ENCODE measurements around the gene STAB1. TPM values are rescaled to one million over a fixed set of nuclear protein-coding genes. Genes with fewer than 3 reads are reported as not detected.

STAB1 gene
- total and polyA plus RNA-seq, 2 experiments from 2014 or later: 3.0 to 4.6 TPM

GRCh38 chr3:52516509-52517195 lies 21.5 kb downstream of the STAB1 start:
- no peaks in the 10 kb centered on the region for H3K79me2 ChIP-seq
- no peaks in the 10 kb centered on the region for H3K36me3 ChIP-seq (replicated peaks; ENCODE audit: insufficient read depth, low read depth)
- no peaks in the 10 kb centered on the region for H3K4me1 ChIP-seq (ENCODE audit: insufficient read depth)
- H2AFZ ChIP-seq: no peak overlapping the region
- H3K27ac ChIP-seq: no peak overlapping the region
- DNase-seq (ENCODE audit: low spot score): no peak
- TF ChIP-seq EZH2 (IDR thresholded peaks at IDR 0.05; ENCODE audit: borderline replicate concordance) (no peak), EZH2phosphoT487 (IDR thresholded peaks at IDR 0.05; ENCODE audit: low read depth, severe bottlenecking, unreplicated experiment) (no peak), CTCF (IDR thresholded peaks at IDR 0.05; ENCODE audit: poor library complexity) (no peak)
- H3K27me3 ChIP-seq: no peaks in the 10 kb centered on the region
- WGBS (ENCODE audit: low lambda C conversion rate, missing lambda C conversion rate): 91% methylated on average over 17 of the region's 19 CpGs
- H3K9me3 ChIP-seq (ENCODE audit: low read depth): no peaks in the 10 kb centered on the region
- H3K9me2 ChIP-seq (replicated peaks; ENCODE audit: insufficient read depth): no peaks in the 10 kb centered on the region
- no peak overlapping the region for H3K4me3 ChIP-seq
- no peaks in the 10 kb centered on the region for H4K20me1 ChIP-seq (ENCODE audit: insufficient read depth, poor library complexity, severe bottlenecking)
- no peak overlapping the region for H3K4me2 ChIP-seq

- H2AFZ ChIP-seq: no peak overlapping the region
- TF ChIP-seq CTCF (IDR thresholded peaks at IDR 0.05; ENCODE audit: poor library complexity) (no peak), EZH2 (IDR thresholded peaks at IDR 0.05; ENCODE audit: borderline replicate concordance) (no peak), EZH2phosphoT487 (IDR thresholded peaks at IDR 0.05; ENCODE audit: low read depth, severe bottlenecking, unreplicated experiment) (no peak)
- no peaks in the 10 kb centered on the region for H3K9me2 ChIP-seq (replicated peaks; ENCODE audit: insufficient read depth)
- H3K4me1 ChIP-seq (ENCODE audit: insufficient read depth): no peaks in the 10 kb centered on the region
- H3K4me3 ChIP-seq: no peak overlapping the region
- 89% methylated on average over 25 of the region's 25 CpGs for WGBS (ENCODE audit: low lambda C conversion rate, missing lambda C conversion rate)
- DNase-seq (ENCODE audit: low spot score): no peak
- no peak overlapping the region for H3K27ac ChIP-seq
- H3K79me2 ChIP-seq: no peaks in the 10 kb centered on the region
- no peaks in the 10 kb centered on the region for H3K27me3 ChIP-seq
- H4K20me1 ChIP-seq (ENCODE audit: insufficient read depth, poor library complexity, severe bottlenecking): no peaks in the 10 kb centered on the region
- no peaks in the 10 kb centered on the region for H3K9me3 ChIP-seq (ENCODE audit: low read depth)
- no peak overlapping the region for H3K4me2 ChIP-seq
- no peaks in the 10 kb centered on the region for H3K36me3 ChIP-seq (replicated peaks; ENCODE audit: insufficient read depth, low read depth)
Measured at GRCh38 chr3:52517796-52518722, 22.9 kb downstream of the STAB1 start.

- 59% methylated on average over 30 of the region's 50 CpGs for WGBS (ENCODE audit: low lambda C conversion rate, missing lambda C conversion rate)
Measured at GRCh38 chr3:52518723-52519444, 23.7 kb downstream of the STAB1 start.

More at GRCh38 chr3:52518723-52519444, 23.7 kb downstream of the STAB1 start:
- Histone ChIP-seq H2AFZ (no peak overlapping the region), H3K36me3 (replicated peaks; ENCODE audit: insufficient read depth, low read depth) (no peaks in the 10 kb centered on the region), H3K9me2 (replicated peaks; ENCODE audit: insufficient read depth) (no peaks in the 10 kb centered on the region), H3K4me1 (ENCODE audit: insufficient read depth) (no peaks in the 10 kb centered on the region), H3K9me3 (ENCODE audit: low read depth) (no peaks in the 10 kb centered on the region), H3K4me2 (no peak overlapping the region), H3K4me3 (no peak overlapping the region), H3K27me3 (no peaks in the 10 kb centered on the region), H3K27ac (no peak overlapping the region), H4K20me1 (ENCODE audit: insufficient read depth, poor library complexity, severe bottlenecking) (no peaks in the 10 kb centered on the region), H3K79me2 (no peaks in the 10 kb centered on the region)
- TF ChIP-seq EZH2phosphoT487 (IDR thresholded peaks at IDR 0.05; ENCODE audit: low read depth, severe bottlenecking, unreplicated experiment) (no peak), EZH2 (IDR thresholded peaks at IDR 0.05; ENCODE audit: borderline replicate concordance) (no peak), CTCF (IDR thresholded peaks at IDR 0.05; ENCODE audit: poor library complexity) (no peak)
- DNase-seq (ENCODE audit: low spot score): no peak
